GM18498 (cell line): Measurements from ENCODE around the gene KIAA1217.

ENCODE experiments used
- ATAC-seq: cut with Tn5 transposase; IDR thresholded peaks from one replicate; pipeline ENCODE4 v1.9.1; 2021; ENCODE audit warnings: mild to moderate bottlenecking, moderate library complexity; ENCODE audit not compliant: unreplicated experiment

Gene KIAA1217

DNA sequence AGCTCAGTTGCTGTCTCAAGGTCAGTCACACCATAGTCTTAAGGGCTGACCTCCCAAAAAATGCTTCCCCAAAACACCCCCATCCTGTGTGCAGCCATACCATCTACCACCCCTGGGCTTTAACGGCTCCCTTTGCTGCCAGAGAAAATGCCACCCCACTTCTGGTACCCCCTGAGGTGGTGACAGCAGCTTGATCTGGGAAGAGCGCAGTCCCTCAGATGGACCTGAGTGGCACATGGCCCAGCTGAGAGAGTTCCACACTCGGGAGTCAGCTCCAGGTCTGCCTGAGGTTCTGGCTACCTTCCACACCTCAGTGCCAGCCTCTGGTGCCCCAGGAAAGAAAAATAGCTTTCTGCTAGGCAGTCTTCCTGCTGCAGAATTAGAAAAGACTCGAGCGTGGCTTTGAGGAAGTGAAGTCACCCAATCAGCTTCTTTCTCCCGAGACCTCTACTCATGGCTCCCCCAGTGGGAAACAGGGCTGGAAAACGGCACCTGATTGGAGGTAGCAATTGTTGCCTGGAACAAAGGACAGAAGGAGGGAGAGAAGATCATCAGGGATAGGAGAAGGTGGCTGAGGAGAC is 363.0 kb downstream of the KIAA1217 start:
- ATAC-seq = no peak

DNA sequence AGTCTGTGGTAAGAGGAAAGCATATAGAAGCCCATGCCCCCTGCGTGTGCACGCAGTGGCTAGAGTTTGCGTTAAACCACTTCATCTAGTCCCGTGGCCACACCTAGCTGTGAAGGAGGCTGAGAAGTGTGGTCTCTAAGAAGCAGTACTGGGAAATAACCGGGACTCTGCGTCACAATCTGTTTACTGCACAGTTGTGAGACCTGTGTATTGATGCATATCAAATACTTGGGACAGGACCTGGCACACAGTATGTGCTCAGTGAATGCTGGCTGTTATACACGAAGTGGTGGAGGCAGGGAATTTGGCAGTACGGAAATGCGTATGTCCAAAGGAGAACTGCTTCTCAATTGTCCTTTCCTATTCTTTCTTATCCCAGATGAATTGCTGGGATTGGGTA is 365.2 kb downstream of the KIAA1217 start:
- no peak for ATAC-seq

DNA sequence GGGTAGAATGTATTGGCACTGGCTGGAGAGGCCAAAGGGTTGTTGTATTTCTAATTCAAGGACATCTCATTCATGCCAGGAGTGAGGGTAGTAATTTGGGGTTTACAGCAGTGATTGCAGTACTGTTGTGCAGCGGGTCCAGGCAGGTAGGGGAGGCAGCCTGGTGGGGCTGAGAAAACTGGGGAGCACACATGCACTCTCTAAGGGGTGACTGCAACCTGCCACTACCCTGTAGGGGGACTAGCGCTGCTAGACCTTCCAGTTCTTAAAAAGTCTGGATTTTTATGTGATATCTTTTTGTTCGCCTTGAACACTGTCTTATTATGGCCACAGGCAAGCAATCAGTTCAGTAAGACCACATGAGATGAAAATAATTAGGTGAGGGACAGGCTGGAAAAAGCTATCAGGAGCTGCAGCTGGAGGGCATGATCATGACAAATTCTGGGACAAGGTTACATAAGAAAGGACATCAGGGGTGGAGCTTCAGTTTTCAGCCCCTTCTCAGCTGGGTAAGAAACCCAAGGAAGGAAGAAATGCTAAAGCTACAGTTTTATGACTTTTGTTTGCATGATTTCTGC is 365.7 kb downstream of the KIAA1217 start:
- no peak for ATAC-seq

DNA sequence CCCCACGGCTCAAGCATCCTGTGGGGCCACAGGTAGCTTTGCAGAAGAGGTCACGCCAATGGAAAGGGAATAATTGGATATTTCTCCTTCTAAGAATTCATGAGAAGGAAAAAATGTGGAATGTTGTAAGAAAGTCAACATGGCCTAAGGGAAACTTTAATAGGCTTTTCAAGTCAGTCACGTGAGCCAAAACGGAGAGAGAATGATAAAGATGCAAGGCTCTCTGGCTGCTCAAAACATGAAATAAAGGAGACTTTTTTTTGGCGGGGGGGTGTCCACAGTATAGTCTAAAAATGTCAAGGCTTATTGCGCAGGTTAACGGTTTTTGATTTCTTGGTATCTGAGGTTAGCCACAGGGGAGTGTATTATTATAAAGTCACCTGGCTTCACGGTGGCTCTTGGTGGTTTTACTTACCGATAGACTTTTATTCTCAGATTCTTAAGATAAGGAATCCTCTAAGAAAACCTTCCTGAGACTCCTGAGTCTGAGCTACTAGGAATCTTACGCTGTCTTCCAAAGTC is 366.6 kb downstream of the KIAA1217 start:
- ATAC-seq = no peak

DNA sequence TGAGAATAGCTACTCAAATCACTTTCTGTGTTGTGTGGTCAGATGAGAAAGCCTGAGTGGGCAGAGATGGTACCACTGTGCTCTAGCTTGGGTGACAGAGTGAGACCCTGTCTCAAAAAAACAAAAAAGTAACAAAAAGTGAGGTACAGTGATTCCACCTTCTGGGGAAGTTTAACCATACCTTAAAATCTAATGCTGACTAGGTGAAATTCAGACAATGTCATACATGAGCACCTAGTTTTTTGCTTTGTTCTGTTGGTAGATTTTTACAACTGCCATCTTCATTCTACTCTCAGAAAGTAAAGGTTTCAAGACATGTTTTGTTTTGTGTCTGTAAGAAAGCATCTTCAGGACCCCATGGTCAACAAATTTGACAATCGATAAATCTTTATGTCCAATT is 370.5 kb downstream of the KIAA1217 start:
- no peak for ATAC-seq

DNA sequence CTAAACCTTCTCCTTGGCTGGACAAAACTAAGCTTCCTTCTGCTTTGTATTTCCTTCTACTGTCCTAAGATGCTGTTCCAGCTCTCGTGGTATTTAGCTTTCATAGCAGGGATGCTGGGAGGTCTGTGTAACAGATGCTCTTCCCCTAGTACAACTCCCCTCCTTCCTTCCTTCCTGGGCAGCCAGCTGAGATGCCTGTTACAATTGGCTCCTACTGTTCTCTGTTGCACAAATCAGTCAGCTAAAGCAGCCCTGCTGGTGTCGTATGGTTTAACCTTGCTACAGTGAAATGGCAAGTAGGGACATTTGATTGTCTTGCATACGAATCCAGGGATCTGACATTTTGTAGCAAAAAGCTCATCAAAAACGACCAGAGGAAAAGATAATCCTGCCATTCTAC is 371.0 kb downstream of the KIAA1217 start:
- ATAC-seq = no peak

DNA sequence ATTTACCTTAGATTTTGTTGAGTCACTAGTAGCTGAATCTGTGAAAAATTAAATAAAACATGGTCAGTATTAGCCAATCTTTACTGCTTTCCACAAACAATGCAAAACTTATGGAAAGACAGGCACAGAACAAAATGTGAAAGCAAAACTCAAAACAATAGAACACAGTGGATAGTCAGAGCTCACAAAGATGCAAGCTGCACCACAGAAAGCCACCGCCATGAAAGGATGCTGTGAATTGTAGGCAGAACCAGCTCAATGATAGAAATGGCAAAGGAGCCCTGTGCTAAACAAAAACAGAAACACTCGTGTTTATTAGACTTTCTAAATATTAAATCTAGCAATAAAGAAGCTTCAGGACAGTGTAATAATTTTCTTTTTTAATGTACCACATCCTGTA is 380.3 kb downstream of the KIAA1217 start:
- ATAC-seq = no peak

DNA sequence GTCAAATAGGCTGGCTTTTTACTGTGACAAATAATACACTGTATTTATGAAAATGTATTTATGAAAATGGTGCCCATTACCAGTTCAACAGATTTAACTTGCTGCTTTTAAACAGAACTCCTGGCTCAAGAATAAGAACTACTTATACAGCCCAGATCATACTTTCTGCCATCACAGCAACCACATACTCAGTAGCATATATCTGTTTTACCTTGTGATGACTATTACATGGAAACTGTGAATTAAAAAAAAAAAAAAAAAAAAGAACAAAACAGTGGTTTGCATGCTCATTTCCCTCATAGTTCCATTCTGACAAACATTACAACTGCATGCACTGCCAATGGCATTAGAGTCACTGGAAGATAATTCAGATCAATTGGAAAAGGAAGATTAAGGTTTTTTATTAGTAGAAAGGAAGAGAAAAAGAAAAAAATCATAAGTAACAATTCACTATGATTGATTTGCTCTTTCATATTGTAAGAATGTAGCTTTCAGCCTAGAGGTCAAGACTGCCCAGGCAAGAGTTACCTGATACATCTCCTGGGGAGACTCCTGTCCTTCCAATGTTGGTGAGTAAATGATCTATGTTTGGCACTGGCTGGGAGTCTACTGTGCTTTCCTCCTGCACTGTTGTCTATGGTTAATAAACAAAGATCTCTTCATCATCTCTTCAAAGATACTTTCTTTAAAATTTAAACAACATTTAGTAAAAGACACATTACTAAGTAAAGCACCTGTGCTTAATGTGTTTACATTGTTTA is 381.9 kb downstream of the KIAA1217 start:
- ATAC-seq = no peak

DNA sequence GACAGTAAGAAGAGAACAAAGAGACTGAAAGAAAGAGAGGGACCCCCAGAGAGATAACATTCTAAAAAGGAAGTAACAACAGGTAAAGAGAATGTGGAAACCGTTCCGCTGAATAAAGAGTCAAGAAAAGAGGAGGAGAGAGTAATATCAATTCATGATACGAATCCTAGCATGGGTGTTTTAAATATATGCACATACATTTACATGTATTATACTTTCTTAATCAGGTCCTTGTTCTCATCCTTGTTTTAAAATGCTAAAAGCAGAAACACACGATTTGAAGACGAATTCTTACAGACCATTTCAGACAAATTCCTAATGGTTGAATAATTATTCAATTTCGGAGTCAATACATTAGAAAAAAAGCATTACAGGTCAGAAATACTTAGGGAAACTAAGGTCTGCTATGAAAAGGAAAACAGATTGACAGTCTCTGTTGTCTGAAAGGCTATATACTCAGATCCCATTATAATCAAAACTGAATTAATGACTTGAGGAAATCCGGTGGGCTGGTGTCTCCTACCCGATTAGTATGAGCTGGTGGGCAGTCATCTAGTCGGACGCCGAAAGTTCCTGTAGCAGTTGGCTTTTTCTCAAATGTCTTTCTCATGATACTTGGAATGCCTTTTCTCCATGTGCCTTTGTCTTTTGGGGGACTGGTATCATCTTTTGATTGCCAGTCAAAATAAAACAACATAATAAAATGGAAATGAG is 387.4 kb downstream of the KIAA1217 start:
- no peak for ATAC-seq

DNA sequence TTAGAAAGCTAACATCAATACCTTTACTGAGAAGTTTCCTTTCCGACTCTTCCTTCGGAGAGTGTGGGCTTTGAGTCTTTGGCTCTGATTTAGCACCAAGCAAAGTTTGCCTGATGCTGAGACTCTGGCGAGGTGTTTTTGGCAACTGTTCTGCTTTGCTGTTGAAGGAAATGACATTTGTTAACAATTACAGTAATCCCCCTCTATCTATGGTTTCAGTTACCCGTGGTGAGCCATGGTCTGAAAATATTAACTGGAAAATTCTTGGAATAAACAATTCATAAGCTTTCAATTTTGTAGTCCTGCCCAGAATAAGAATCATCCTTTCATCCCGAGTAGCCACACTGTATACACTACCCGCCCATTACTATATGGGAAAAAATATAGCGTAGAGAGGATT is 388.5 kb downstream of the KIAA1217 start:
- no peak for ATAC-seq
